ENCODE data around the gene ADGRG1. TPM values are rescaled to one million over a fixed set of nuclear protein-coding genes. Genes with fewer than 3 reads are reported as not detected.

ADGRG1 gene
- total RNA-seq, 2 experiments from 2014 or later = 3.3 to 3.7 TPM

DNA sequence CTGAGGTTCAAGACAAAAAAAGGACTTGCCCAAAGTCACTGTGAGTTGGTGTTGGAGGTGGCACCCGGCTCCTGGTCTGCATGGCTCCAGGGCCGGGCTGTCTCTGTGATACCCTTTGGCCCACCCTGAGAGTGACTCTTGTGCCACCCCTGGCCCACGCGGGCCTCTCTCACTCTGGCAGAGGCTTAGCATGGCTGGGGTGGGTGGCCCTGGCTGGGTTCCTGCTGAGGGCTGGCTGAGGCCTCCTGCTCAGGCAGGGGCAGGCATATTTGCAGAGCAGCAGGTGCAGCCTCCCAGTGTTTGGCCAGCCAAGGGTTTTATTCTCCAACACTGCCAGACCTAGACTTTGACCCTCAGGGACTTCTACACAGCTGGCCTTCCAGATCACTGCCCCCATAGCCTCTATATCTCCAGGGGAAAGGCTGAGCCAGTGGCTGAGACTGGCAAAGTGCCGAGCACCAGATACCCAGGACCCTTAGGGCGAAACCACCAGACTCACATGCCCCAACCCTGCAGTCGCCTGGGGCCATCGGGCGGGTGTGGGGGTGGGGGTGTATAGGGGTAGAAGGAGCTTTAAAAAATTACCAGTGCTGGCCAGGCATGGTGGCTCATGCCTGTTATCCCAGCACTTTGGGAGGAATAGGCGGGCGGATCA, 21.5 kb upstream of the ADGRG1 start:
- no peak overlapping the region for H3K4me3 Mint-ChIP-seq
- H3K9me3 Mint-ChIP-seq (ENCODE audit: insufficient read depth) = no peaks in the 10 kb centered on the region
- H3K27me3 Mint-ChIP-seq (ENCODE audit: low read depth) = no peaks in the 10 kb centered on the region
- POLR2A ChIA-PET = no interaction called here
- DNase-seq = no peak
- no peak overlapping the region for H3K27ac Mint-ChIP-seq
- H3K4me1 Mint-ChIP-seq (ENCODE audit: low read depth) = peaks cover 86% of the 10 kb centered on the region
- no peak for ATAC-seq
- peaks cover 14% of the 10 kb centered on the region for H3K36me3 Mint-ChIP-seq (ENCODE audit: low read depth)
- CTCF ChIA-PET = interaction anchor here (1.4 to 7.7 kb wide), 4 partner anchors 15 to 41 kb away, joined by 4 to 134 read pairs (median 86); no protein-coding TSS in a partner anchor

DNA sequence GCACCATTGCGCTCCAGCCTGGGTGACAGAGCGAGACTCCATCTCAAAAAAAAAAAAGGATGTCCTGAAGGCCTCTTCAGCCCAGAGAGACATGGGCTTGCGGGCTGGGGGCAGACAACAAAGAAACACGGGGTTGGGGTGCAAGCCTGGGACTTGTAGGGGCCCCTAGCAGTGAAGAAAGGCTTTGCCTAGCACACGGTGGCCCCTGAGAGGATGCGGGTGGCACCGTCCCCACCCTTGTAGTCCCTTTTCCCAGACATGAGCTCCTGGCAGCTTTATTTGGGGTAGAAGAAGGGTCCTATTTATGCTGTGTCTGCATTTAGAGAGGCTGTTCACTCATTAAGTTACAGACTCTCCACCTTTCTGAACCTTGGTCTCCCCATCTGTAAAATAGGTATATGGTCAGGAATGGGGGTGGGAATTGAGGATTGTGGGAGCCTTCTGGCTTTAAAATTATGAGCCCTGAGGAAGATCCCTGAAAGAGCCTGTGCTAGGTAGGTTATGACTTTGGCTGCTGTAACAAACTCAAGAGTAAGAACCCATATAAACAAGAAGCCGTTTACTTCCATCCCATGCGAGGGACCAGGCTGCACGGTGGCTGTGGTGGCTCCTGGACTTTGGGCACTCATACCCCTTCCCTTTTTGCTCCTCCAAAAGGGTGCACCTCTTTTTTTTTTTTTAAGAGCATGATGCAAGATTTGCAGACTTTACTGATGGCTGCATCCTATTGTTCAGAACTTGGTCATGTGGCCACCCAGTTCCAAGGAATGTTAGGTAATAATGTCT, 20.6 kb upstream of the ADGRG1 start:
- H3K27me3 Mint-ChIP-seq (ENCODE audit: low read depth) = no peaks in the 10 kb centered on the region
- ChIA-PET CTCF (interaction anchor here (2.6 to 7.7 kb wide), 6 partner anchors 16 to 44 kb away, joined by 8 to 134 read pairs (median 42); no protein-coding TSS in a partner anchor), POLR2A (interaction anchor here (2.2 kb wide), 1 partner anchor 30 kb away, joined by 13 read pairs; no protein-coding TSS in a partner anchor)
- H3K4me1 Mint-ChIP-seq (ENCODE audit: low read depth) = peaks cover 80% of the 10 kb centered on the region
- H3K9me3 Mint-ChIP-seq (ENCODE audit: insufficient read depth) = no peaks in the 10 kb centered on the region
- H3K27ac Mint-ChIP-seq = peak overlapping the region; percentile 96
- no peak for DNase-seq
- H3K36me3 Mint-ChIP-seq (ENCODE audit: low read depth) = peaks cover 14% of the 10 kb centered on the region
- ATAC-seq = no peak
- H3K4me3 Mint-ChIP-seq = no peak overlapping the region

DNA sequence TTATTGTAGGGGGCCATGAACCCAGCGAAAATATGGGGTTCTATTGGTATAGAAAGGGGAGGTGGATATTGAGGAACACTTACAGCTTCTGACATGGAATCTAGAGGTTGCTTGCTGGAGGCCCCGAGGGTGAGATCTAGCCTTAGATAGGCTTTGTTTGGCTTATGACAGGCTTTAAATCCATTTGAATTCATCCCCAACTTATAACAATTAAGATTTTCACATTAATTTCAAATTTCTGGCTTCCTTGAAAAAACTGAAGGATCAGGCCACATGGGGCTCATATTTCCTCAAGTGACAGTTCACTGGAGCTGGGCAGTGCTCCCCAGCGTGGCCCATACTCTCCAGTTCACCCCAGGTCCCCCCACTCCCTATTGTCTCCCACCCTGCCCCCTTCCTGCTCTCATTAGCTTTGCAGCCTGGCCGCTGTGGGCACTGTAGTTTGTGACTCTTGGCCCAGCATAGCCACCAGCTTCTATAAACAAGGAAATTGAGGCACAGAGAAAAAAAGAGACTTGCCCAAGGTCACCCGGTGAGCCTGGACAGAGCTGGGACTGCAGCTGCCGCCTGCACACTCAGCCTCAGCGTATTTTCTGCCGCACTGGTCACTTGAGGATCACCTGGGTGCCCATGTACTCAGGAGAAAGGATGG, 19.8 kb upstream of the ADGRG1 start:
- DNase-seq (no peak), ATAC-seq (no peak)
- Mint-ChIP-seq H3K4me3 (no peak overlapping the region), H3K9me3 (ENCODE audit: insufficient read depth) (no peaks in the 10 kb centered on the region), H3K36me3 (ENCODE audit: low read depth) (peaks cover 7% of the 10 kb centered on the region), H3K27me3 (ENCODE audit: low read depth) (no peaks in the 10 kb centered on the region), H3K4me1 (ENCODE audit: low read depth) (peaks cover 73% of the 10 kb centered on the region), H3K27ac (peak overlapping the region; percentile 96)
- POLR2A ChIA-PET = interaction anchor here (1.1 to 3.0 kb wide), 6 partner anchors 9 to 33 kb away, joined by 3 to 34 read pairs (median 5); no protein-coding TSS in a partner anchor
- CTCF ChIA-PET = interaction anchor here (0.8 to 7.7 kb wide), 15 partner anchors 9 to 148 kb away, joined by 3 to 134 read pairs (median 8); partner anchors contain the start of gene ADGRG1

DNA sequence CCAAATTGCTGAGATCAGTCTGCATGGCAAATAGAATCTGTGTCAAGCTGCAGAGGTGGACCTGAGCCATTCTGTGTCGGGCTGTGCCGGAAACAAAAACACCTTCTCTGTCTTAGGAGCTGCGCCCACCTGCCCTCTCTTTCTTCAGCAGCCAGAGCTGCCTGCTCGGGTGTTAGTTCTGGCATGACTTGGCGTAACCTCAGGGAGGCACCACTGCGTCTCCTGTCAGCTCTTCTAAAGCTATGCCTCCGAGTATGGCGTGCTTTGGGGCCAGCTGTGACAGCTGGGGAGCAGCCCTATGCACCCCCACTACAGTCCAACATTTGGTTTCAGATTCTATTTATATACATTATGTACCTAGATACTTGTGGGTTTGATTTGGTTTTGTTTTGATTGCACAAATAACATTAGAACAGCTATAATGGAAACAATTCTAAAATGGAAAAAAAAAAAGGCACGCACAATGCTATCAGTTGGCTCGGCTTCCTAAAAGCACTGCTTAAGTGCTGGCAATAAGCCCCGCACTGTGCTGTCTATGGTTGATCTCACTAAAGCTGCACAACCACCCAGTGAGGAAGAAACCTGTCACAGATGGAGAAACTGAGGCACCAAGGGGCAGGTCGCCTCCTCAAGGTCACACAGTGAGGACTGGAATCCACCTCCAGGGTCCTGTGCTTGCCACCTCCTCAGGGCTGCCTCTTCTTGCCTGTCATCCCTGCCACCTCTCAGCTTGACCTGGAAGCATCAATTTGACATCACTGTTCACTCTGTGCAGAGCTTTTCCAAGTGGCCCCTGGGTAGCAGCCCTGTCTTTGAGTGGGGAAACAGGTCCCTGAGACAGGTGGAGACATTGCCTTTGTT, 18.7 kb upstream of the ADGRG1 start:
- peak overlapping the region; percentile 96 for H3K27ac Mint-ChIP-seq

DNA sequence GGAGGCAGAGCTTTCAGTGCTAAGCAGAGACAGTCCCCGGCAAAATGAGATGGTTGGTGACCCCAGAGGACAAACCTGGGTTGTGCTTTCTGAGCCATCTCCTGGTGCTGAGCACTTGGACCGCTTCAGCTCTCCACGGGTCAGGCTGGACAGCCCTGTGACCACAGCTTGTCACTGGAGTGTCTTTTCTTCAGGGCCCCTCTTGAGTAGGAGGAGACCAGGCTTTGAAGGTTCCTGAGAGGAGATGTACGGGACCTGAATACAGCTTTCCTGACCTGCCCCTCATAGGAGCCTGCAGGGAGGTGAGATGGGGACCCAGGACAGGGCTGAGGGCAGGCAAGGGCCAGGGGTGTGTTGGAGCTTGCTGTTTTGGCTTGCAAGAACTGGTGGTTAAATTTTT, 17.8 kb upstream of the ADGRG1 start:
- H3K9me3 Mint-ChIP-seq (ENCODE audit: insufficient read depth) = no peaks in the 10 kb centered on the region
- peaks cover 74% of the 10 kb centered on the region for H3K4me1 Mint-ChIP-seq (ENCODE audit: low read depth)
- H3K4me3 Mint-ChIP-seq = peak overlapping the region; percentile 8
- no peak for ATAC-seq
- H3K27ac Mint-ChIP-seq = peak overlapping the region; percentile 96
- H3K27me3 Mint-ChIP-seq (ENCODE audit: low read depth) = no peaks in the 10 kb centered on the region
- ChIA-PET CTCF (interaction anchor here (0.5 to 7.7 kb wide), 14 partner anchors 11 to 126 kb away, joined by 3 to 134 read pairs (median 10); partner anchors contain the start of gene ADGRG1), POLR2A (interaction anchor here (0.8 to 3.0 kb wide), 6 partner anchors 9 to 126 kb away, joined by 3 to 34 read pairs (median 8); no protein-coding TSS in a partner anchor)
- H3K36me3 Mint-ChIP-seq (ENCODE audit: low read depth) = peaks cover 3% of the 10 kb centered on the region
- DNase-seq = no peak

More for the DNA sequence above, 18.7 kb upstream of the ADGRG1 start:
- ATAC-seq = peak; percentile 95
- peak; percentile 84 for DNase-seq
- H3K27me3 Mint-ChIP-seq (ENCODE audit: low read depth) = no peaks in the 10 kb centered on the region
- H3K9me3 Mint-ChIP-seq (ENCODE audit: insufficient read depth) = no peaks in the 10 kb centered on the region
- ChIA-PET CTCF (interaction anchor here (0.6 to 7.7 kb wide), 20 partner anchors 9 to 147 kb away, joined by 3 to 134 read pairs (median 6); partner anchors contain the start of gene ADGRG1), POLR2A (interaction anchor here (0.6 to 3.0 kb wide), 13 partner anchors 8 to 127 kb away, joined by 3 to 34 read pairs (median 5); no protein-coding TSS in a partner anchor)
- peaks cover 3% of the 10 kb centered on the region for H3K36me3 Mint-ChIP-seq (ENCODE audit: low read depth)
- H3K4me3 Mint-ChIP-seq = peak overlapping the region; percentile 66
- peaks cover 76% of the 10 kb centered on the region for H3K4me1 Mint-ChIP-seq (ENCODE audit: low read depth)

DNA sequence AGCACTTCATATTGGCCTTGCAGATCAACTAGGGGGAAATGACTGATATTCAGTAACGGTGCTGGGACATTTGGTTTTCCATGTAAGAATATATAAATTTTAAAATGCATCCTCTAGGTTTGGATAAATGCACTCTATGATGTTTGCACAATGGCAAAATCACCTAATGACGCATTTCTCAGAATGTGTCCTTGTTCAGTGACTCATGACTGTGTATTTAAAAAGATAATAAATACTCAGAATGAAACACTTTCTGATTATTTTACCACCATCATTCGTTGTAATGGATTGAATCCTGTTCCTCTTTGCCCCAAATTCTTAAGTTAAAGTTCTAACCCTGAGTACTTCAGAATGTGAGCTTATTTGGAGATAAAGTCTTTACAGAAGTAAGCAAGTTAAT, 17.2 kb upstream of the ADGRG1 start:
- no peaks in the 10 kb centered on the region for H3K9me3 Mint-ChIP-seq (ENCODE audit: insufficient read depth)
- ChIA-PET CTCF (interaction anchor here (0.5 to 7.7 kb wide), 11 partner anchors 12 to 126 kb away, joined by 3 to 134 read pairs (median 11); no protein-coding TSS in a partner anchor), POLR2A (interaction anchor here (2.8 to 3.0 kb wide), 2 partner anchors 9 to 19 kb away, joined by 22 to 34 read pairs; no protein-coding TSS in a partner anchor)
- peak overlapping the region; percentile 96 for H3K27ac Mint-ChIP-seq
- no peaks in the 10 kb centered on the region for H3K27me3 Mint-ChIP-seq (ENCODE audit: low read depth)
- DNase-seq = no peak
- peaks cover 73% of the 10 kb centered on the region for H3K4me1 Mint-ChIP-seq (ENCODE audit: low read depth)
- no peak overlapping the region for H3K4me3 Mint-ChIP-seq
- ATAC-seq = no peak
- H3K36me3 Mint-ChIP-seq (ENCODE audit: low read depth) = no peaks in the 10 kb centered on the region

DNA sequence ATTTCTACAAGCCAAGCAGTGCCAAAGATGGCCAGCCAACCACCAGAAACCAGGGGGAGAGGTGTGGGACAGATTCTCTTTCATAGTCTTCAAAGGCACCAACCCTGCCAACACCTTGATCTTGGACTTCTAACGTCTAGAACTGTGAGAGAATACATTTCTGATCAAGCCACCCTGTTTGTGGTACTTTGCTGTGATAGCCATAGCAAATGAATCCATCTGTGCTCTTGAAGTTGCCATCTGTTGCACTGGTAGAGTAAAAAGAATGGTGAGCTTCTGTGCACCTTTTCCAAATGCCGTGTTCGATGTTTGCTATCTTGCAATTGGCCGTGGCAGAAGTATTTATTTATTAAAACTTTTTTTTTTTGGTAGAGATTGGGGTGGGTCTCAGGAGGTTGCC, 16.7 kb upstream of the ADGRG1 start:
- H3K9me3 Mint-ChIP-seq (ENCODE audit: insufficient read depth) = no peaks in the 10 kb centered on the region
- ATAC-seq (no peak), DNase-seq (no peak)
- no peaks in the 10 kb centered on the region for H3K36me3 Mint-ChIP-seq (ENCODE audit: low read depth)
- H3K27ac Mint-ChIP-seq = no peak overlapping the region
- ChIA-PET POLR2A (interaction anchor here (2.8 kb wide), 1 partner anchor 10 kb away, joined by 22 read pairs; no protein-coding TSS in a partner anchor), CTCF (interaction anchor here (1.5 to 7.7 kb wide), 6 partner anchors 12 to 37 kb away, joined by 4 to 134 read pairs (median 86); no protein-coding TSS in a partner anchor)
- peaks cover 69% of the 10 kb centered on the region for H3K4me1 Mint-ChIP-seq (ENCODE audit: low read depth)
- H3K27me3 Mint-ChIP-seq (ENCODE audit: low read depth) = no peaks in the 10 kb centered on the region
- no peak overlapping the region for H3K4me3 Mint-ChIP-seq

DNA sequence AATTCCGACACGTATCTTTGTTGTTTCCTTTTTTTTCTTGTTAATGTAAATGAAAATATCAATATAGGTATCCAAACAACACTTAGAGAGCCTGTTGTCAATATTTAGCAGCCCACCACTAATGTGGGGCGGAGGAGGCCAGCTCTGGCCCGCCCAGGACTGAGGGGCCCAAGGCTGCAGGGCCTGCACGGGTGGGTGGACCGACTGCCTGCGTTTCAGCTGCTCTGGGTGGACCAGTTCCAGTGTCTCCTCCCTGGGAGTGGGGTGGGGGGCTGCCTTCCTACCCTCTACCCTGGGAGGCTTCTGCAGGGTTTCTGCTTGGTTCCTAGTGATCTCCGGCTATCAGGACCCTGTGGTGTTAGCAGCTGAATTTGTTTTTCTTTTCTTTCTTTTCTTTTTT, 15.9 kb upstream of the ADGRG1 start:
- POLR2A ChIA-PET = interaction anchor here (1.8 kb wide), 1 partner anchor 35 kb away, joined by 4 read pairs; no protein-coding TSS in a partner anchor
- no peak overlapping the region for H3K4me3 Mint-ChIP-seq
- no peaks in the 10 kb centered on the region for H3K9me3 Mint-ChIP-seq (ENCODE audit: insufficient read depth)
- peaks cover 67% of the 10 kb centered on the region for H3K4me1 Mint-ChIP-seq (ENCODE audit: low read depth)
- ATAC-seq (no peak), DNase-seq (no peak)
- H3K36me3 Mint-ChIP-seq (ENCODE audit: low read depth) = no peaks in the 10 kb centered on the region
- H3K27ac Mint-ChIP-seq = no peak overlapping the region
- CTCF ChIA-PET = interaction anchor here (2.2 to 7.7 kb wide), 3 partner anchors 13 to 36 kb away, joined by 6 to 134 read pairs (median 105); no protein-coding TSS in a partner anchor
- H3K27me3 Mint-ChIP-seq (ENCODE audit: low read depth) = no peaks in the 10 kb centered on the region

DNA sequence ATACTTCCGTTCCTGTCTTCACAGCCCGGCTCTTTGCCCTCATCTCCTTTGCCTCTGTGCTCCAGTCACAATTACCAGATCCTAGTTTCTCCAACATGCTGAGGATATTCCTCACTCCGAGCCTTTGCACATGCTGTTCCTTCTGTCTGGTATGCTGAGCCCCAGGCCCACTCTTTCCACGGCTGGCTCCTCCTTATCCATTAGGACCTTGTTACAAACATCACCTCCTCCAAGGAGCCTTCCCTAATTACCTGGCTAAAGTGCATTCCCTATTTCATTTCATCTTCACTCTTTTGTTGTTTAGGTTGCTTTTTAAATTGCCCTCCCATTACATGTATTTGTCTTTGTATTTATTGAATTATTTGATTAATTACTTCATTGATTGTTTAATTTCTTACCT, 14.9 kb upstream of the ADGRG1 start:
- H3K27me3 Mint-ChIP-seq (ENCODE audit: low read depth) = no peaks in the 10 kb centered on the region
- POLR2A ChIA-PET = interaction anchor here (1.5 to 1.8 kb wide), 2 partner anchors 12 to 36 kb away, joined by 3 to 4 read pairs; no protein-coding TSS in a partner anchor

DNA sequence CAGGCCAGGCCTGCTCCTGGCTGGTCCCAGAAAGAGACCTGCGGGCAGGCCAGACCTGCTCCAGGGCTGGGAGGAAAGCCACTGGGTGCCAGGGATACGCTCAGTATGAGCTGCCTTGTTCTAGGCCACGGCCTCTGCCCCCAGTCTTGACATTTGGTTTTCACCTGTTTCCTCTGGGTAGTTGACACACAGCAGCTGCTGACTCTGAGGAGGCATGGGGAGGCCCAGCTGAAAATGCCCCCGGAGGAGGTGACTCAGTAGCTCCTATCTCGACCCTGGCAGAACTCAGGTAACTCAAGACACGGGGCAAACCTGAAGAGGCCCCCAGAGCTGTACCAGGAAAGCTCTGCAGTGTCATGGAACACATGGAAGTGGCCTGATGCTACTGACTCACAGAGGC, 13.9 kb upstream of the ADGRG1 start:
- DNase-seq (peak; percentile 40), ATAC-seq (peak; percentile 28)
- Mint-ChIP-seq H3K4me1 (ENCODE audit: low read depth) (peaks cover 55% of the 10 kb centered on the region), H3K27me3 (ENCODE audit: low read depth) (no peaks in the 10 kb centered on the region), H3K9me3 (ENCODE audit: insufficient read depth) (no peaks in the 10 kb centered on the region), H3K27ac (peak overlapping the region; percentile 54), H3K36me3 (ENCODE audit: low read depth) (no peaks in the 10 kb centered on the region), H3K4me3 (no peak overlapping the region)
- ChIA-PET POLR2A (interaction anchor here (1.2 to 1.5 kb wide), 2 partner anchors 13 to 121 kb away, joined by 3 read pairs; partner anchors contain the start of gene KATNB1), CTCF (interaction anchor here (0.9 to 7.7 kb wide), 6 partner anchors 15 to 37 kb away, joined by 3 to 105 read pairs (median 4); no protein-coding TSS in a partner anchor)

More for the DNA sequence above, 14.9 kb upstream of the ADGRG1 start:
- Mint-ChIP-seq H3K36me3 (ENCODE audit: low read depth) (no peaks in the 10 kb centered on the region), H3K4me1 (ENCODE audit: low read depth) (peaks cover 63% of the 10 kb centered on the region), H3K4me3 (no peak overlapping the region), H3K9me3 (ENCODE audit: insufficient read depth) (no peaks in the 10 kb centered on the region), H3K27ac (no peak overlapping the region)
- CTCF ChIA-PET = interaction anchor here (1.0 to 7.7 kb wide), 3 partner anchors 10 to 35 kb away, joined by 3 to 134 read pairs (median 105); no protein-coding TSS in a partner anchor
- DNase-seq = no peak
- ATAC-seq = no peak

All from activated CD8-positive, alpha-beta T cell treated with anti-CD3 and anti-CD28 coated beads, Interleukin-2, amount 10 ng/mL, durations not matched to agents 7 days and 5 days (primary cell).